Lower lobe of right lung (tissue), 2 donors: Measurements from ENCODE around the gene NSDHL. TPM values are rescaled to one million over a fixed set of nuclear protein-coding genes. Genes with fewer than 3 reads are reported as not detected.

Experiments
- ATAC-seq, 2 donors: fragments of 200-7000 bp; cut with Tn5 transposase; one replicate each; pipeline ENCODE4 v1.9.1; 2020 to 2022; ENCODE audit warnings: mild to moderate bottlenecking in 2 of 2, moderate library complexity in 2 of 2
- DNase-seq: peaks from one replicate; pipeline ENCODE4 v3.0.0-alpha.2; 2020
- H3K27ac ChIP-seq: fragments of 200-600 bp; one replicate; pipeline ENCODE4 v1.8.0; 2022
- H3K27me3 ChIP-seq: fragments of 200-600 bp; one replicate; pipeline ENCODE4 v1.8.0; 2022; ENCODE audit warnings: low read depth
- H3K36me3 ChIP-seq: fragments of 200-600 bp; one replicate; pipeline ENCODE4 v1.8.0; 2022; ENCODE audit warnings: mild to moderate bottlenecking
- H3K4me1 ChIP-seq: fragments of 200-600 bp; one replicate; pipeline ENCODE4 v1.8.0; 2022
- H3K4me3 ChIP-seq: fragments of 200-600 bp; one replicate; pipeline ENCODE4 v1.8.0; 2022; ENCODE audit warnings: mild to moderate bottlenecking
- H3K9me3 ChIP-seq: fragments of 200-600 bp; one replicate; pipeline ENCODE4 v1.8.0; 2022
- intact Hi-C: fragments of 100-400 bp; cut with DNase I; formaldehyde crosslinking; loops from one replicate; pipeline ENCODE4 v1.11.0; 2022
- total RNA-seq: library from RNA; stranded (reverse); fragmentation: NEBNext Ultra II Directional; extraction: Animal tissue kit (Norgen Biotek cat#: 25700); gene quantifications from one replicate; pipeline ENCODE4 v1.2.1, GENCODE V29; 2021
- TF ChIP-seq, protein P1 (sequence below): fragments of 200-600 bp; IDR thresholded peaks from one replicate; pipeline ENCODE4 v1.8.0; 2022; ENCODE audit warnings: antibody characterized with exemption, mild to moderate bottlenecking
- donor health status: DM: no; HTN: yes; CAD: no; lungs with severe emphysema.

The NSDHL gene
- total RNA-seq, 1 donor from 2014 or later = 18.1 TPM

DNA sequence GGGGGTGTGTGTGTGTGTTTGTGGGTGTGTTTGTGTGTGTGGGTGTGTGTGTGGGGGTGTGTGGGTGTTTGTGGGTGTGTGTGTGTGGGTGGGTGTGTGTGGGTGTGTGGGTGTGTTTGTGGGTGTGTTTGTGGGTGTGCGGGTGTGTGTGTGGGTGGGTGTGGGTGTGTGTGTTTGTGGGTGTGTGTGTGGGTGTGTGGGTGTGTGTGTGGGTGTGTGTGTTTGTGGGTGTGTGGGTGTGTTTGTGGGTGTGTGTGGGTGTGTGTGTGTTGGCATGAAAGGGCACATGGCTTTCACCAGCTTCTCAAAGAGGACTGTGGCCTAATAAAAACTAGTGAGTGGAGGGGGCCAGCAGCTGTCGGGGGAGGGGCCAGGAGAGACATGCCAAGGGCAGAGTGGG, 41.7 kb downstream of the NSDHL start:
- intact Hi-C loops = no loop called here
- TF ChIP-seq, protein P1, sequence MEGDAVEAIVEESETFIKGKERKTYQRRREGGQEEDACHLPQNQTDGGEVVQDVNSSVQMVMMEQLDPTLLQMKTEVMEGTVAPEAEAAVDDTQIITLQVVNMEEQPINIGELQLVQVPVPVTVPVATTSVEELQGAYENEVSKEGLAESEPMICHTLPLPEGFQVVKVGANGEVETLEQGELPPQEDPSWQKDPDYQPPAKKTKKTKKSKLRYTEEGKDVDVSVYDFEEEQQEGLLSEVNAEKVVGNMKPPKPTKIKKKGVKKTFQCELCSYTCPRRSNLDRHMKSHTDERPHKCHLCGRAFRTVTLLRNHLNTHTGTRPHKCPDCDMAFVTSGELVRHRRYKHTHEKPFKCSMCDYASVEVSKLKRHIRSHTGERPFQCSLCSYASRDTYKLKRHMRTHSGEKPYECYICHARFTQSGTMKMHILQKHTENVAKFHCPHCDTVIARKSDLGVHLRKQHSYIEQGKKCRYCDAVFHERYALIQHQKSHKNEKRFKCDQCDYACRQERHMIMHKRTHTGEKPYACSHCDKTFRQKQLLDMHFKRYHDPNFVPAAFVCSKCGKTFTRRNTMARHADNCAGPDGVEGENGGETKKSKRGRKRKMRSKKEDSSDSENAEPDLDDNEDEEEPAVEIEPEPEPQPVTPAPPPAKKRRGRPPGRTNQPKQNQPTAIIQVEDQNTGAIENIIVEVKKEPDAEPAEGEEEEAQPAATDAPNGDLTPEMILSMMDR = no peak
- peaks cover 25% of the 10 kb centered on the region for H3K36me3 ChIP-seq
- ATAC-seq (no peak), DNase-seq (no peak)
- H3K4me3 ChIP-seq = no peak overlapping the region
- no peak overlapping the region for H3K27ac ChIP-seq
- H3K4me1 ChIP-seq = no peaks in the 10 kb centered on the region
- H3K27me3 ChIP-seq = no peaks in the 10 kb centered on the region
- H3K9me3 ChIP-seq = no peaks in the 10 kb centered on the region

DNA sequence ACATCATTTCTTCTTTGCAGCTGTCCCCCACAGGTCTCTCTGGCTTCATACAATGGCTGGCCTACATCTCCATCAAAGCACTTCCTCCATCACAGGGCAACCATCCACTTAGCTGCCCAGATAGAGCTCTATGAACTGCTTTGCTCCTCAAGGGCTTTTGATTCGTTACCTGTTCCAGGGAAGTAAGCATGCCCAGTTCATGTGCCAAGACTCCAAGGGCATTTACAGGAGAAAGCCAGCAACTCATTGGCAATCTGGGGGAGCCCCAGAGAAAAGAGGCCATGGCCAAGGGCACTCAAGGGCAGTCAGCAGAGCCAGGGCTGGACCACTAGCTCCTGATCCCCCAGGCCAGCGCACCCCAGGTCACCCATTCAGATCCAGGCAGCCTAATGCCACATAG, 42.5 kb downstream of the NSDHL start:
- Histone ChIP-seq H3K36me3 (peaks cover 18% of the 10 kb centered on the region), H3K4me1 (no peaks in the 10 kb centered on the region), H3K27me3 (no peaks in the 10 kb centered on the region), H3K27ac (no peak overlapping the region), H3K4me3 (no peak overlapping the region), H3K9me3 (no peaks in the 10 kb centered on the region)
- DNase-seq (no peak), ATAC-seq (no peak)
- TF ChIP-seq, protein P1 = no peak
- intact Hi-C loops = no loop called here

DNA sequence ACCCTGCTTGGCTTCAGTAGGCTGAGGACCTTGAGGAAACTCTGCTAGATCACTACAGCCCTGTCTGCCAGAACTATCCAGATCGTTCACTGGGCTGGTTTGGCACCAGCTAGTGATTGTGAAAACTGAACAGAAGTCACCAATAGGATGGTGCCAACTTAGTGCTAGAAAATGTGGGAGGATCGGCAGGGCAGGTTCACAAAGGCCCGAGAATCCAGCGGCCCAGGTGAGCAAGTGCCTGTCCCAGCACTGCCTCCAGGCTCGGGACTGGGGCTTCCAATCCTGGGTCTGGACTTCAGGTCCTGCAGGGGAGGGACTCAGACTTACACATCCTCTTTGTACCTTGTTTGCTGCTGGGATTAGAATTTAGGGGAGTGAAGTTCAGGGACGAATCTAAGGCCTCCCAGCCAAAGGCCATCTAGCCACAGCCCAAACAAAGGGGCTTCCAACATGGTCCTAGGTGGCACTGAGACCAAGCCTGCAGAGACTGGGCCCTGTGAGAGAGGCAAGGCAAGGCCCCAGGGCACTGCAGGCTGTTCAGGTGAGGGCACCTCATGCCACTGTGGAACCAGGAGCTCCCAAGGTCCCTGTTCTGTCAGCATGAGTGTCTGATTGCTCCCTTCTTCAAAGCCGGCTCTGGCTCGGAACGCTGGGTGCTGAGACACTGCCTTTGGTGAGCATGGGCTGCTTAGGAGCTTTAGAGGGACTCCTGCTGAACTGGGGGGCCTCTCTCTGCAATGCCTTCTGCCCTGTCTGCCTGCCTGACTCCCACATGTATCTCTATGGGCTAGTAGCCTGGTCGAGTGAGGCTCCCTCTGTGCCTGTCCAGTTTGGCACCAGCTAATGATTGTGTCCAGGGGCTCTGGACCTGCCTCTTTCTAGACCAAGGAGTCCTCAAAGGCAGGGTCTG, 46.3 kb downstream of the NSDHL start:
- ATAC-seq (no peak), DNase-seq (no peak)
- Histone ChIP-seq H3K36me3 (no peaks in the 10 kb centered on the region), H3K27ac (no peak overlapping the region), H3K4me1 (no peaks in the 10 kb centered on the region), H3K4me3 (no peak overlapping the region), H3K9me3 (no peaks in the 10 kb centered on the region), H3K27me3 (no peaks in the 10 kb centered on the region)
- intact Hi-C loops = no loop called here
- TF ChIP-seq, protein P1 = no peak

DNA sequence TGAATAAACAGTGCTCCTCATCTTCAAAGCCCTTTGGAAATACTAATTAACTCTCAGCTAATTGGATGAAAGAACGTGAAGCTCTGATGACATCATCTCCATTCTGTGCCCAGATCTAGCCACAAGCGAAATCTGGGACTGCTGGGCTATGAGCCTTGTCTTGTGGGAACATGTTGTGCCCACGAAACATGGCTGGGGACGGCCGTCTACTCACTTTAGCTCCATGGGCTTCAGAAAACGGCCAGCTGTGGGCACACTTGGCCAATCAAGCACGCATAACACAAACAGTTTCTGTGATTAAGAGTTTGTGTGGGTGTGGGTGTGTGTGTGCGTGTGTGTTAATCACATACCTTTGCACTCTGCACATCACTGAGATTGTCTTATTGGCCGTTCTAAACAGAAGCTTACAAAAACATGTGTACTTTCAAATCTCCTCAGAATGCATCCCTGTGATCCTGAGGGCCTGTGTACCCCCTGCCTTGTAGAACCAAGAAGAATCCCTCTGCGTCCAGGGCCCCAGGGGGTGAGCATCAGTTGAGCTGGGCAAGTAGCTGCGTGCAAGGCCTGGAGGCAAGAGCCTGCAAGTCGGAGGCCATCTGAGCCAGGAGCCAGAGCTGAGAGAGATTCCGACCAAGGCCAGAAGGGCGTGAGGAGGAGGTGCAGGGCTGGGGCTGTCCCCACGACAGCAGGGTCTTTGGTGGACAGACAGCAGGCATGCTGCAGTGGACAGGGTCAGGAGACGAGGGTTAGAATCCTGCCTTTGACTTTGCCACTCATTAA, 48.3 kb downstream of the NSDHL start:
- intact Hi-C loops = no loop called here
- DNase-seq (no peak), ATAC-seq (no peak)
- no peak overlapping the region for H3K4me3 ChIP-seq
- no peak overlapping the region for H3K27ac ChIP-seq
- H3K36me3 ChIP-seq = no peaks in the 10 kb centered on the region
- H3K27me3 ChIP-seq = no peaks in the 10 kb centered on the region
- no peaks in the 10 kb centered on the region for H3K9me3 ChIP-seq
- TF ChIP-seq, protein P1 = no peak
- H3K4me1 ChIP-seq = no peaks in the 10 kb centered on the region

GRCh38 chrX:152881289-152881688, 50.4 kb downstream of the NSDHL start:
- no peak for ATAC-seq
- TF ChIP-seq, protein P1 = no peak

More at GRCh38 chrX:152881289-152881688, 50.4 kb downstream of the NSDHL start:
- Histone ChIP-seq H3K9me3 (no peaks in the 10 kb centered on the region), H3K36me3 (no peaks in the 10 kb centered on the region), H3K27ac (no peak overlapping the region), H3K4me3 (no peak overlapping the region), H3K4me1 (no peaks in the 10 kb centered on the region), H3K27me3 (no peaks in the 10 kb centered on the region)
- intact Hi-C loops = no loop called here
- DNase-seq = no peak
